ENCODE data around the gene CD248.

DNA sequence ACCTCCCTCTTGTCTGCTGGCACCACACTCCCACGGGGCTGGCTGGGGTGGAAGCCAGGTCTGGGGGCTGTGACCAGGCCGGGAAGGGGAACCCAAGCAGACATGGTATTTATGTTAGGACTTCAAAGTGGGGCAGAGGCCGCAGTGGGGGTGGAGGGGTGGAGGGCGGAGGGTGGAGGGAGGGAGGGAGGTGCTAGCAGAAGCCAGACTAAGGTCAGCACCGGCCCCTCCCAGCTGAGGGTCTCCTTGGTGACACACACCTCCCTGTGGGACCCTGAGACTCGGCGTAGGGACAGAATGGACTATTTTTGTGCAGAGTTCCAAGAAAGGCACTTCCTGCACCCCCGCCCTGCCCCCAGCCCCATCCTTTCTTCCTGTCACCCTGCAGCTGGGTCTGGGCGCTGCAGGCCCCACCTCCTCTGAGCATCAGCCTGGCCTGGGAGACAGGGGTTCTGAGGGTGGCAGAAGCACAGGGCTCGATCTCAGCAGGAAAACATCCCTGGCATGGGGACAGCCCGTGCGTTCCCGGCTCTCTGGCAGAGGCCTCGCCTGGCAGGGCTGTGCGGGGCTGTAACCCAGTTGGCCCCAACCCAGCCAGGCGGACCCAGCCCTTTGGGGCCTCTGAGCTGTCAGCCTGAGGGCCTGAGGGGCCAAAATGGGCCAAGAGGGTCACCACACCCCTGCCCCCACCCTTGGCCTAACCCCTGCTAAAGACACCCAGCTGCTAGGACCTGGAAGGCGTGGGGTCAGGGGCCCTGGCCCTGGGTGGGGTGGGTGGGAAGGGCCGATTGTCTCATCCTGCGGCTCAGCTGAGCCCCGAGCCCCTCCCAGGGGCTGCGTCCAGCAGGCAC lies 9.6 kb upstream of the CD248 start:
- TF ChIP-seq CTCF (IDR thresholded peaks at IDR 0.05): no peak
- TF ChIP-seq ZFX (IDR thresholded peaks at IDR 0.05; ENCODE audit: borderline replicate concordance): no peak
